Epithelial cell of esophagus (primary cell): ENCODE results near the gene C13orf42.

Experiments used
- DNase-seq: peaks from one replicate; pipeline ENCODE4 v3.0.0; 2010; ENCODE audit warnings: low read depth
- H3K4me3 ChIP-seq: 2 replicates; pipeline ENCODE4 v1.5.1; 2011; ENCODE audit warnings: mild to moderate bottlenecking, low read length, control low read depth
- TF ChIP-seq, protein P1 (sequence below): IDR thresholded peaks from 2 replicates; pipeline ENCODE4 v1.5.1; 2011; ENCODE audit warnings: low read depth, mild to moderate bottlenecking, low read length, control low read depth, inconsistent platforms; ENCODE audit not compliant: insufficient read depth; ENCODE audit errors: missing control alignments

C13orf42 gene

GRCh38 chr13:51154029-51154555 is 43.0 kb upstream of the C13orf42 start:
- no peak overlapping the region for H3K4me3 ChIP-seq
- TF ChIP-seq, protein P1, sequence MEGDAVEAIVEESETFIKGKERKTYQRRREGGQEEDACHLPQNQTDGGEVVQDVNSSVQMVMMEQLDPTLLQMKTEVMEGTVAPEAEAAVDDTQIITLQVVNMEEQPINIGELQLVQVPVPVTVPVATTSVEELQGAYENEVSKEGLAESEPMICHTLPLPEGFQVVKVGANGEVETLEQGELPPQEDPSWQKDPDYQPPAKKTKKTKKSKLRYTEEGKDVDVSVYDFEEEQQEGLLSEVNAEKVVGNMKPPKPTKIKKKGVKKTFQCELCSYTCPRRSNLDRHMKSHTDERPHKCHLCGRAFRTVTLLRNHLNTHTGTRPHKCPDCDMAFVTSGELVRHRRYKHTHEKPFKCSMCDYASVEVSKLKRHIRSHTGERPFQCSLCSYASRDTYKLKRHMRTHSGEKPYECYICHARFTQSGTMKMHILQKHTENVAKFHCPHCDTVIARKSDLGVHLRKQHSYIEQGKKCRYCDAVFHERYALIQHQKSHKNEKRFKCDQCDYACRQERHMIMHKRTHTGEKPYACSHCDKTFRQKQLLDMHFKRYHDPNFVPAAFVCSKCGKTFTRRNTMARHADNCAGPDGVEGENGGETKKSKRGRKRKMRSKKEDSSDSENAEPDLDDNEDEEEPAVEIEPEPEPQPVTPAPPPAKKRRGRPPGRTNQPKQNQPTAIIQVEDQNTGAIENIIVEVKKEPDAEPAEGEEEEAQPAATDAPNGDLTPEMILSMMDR: no peak
- no peak for DNase-seq

DNA sequence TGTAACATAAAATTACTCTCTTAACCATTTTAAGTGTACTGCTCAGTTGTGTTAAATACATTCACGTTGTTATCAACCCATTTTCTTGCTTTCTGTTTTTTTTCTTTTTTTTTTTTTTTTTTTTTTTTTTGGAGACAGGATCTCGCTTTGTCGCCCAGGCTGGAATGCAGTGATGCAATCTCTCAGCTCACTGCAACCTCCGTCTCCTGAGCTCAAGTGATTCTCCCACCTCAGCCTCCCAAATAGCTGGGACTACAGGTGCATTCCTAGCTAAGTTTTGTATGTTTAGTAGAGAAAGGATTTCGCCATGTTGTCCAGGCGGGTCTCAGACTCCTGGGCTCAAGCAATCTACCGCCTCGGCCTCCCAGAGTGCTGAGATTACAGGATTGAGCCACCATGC is 42.5 kb upstream of the C13orf42 start:
- TF ChIP-seq, protein P1: no peak
- no peak overlapping the region for H3K4me3 ChIP-seq
- DNase-seq: no peak

DNA sequence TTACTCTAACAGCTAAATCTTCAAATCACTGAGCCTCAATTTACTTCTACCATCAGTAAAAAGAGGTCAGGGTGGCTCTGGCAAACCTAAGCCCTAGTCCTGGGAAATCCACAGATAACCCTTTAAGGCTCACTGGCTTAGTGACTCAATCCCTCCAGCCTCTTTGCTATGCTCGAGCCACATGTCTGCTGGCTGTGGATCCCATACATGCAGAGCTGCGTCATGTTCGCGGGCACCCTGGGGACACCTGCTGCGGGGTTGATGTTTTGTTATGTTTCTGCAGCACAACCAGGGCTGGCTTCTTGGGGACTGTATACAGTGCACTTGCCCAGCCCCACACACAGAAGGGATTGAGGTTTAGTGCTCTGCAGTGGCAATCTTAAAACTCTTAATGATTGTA is 41.6 kb upstream of the C13orf42 start:
- TF ChIP-seq, protein P1: no peak

GRCh38 chr13:51151463-51151862 is 40.4 kb upstream of the C13orf42 start:
- no peak overlapping the region for H3K4me3 ChIP-seq

More for the DNA sequence above, 41.6 kb upstream of the C13orf42 start:
- H3K4me3 ChIP-seq: no peak overlapping the region
- DNase-seq: no peak

GRCh38 chr13:51148952-51149573 is 38.0 kb upstream of the C13orf42 start:
- peak; percentile 50 for DNase-seq
- TF ChIP-seq, protein P1: peak; percentile 75
- no peak overlapping the region for H3K4me3 ChIP-seq

More at GRCh38 chr13:51151463-51151862, 40.4 kb upstream of the C13orf42 start:
- TF ChIP-seq, protein P1: no peak
- DNase-seq: no peak

DNA sequence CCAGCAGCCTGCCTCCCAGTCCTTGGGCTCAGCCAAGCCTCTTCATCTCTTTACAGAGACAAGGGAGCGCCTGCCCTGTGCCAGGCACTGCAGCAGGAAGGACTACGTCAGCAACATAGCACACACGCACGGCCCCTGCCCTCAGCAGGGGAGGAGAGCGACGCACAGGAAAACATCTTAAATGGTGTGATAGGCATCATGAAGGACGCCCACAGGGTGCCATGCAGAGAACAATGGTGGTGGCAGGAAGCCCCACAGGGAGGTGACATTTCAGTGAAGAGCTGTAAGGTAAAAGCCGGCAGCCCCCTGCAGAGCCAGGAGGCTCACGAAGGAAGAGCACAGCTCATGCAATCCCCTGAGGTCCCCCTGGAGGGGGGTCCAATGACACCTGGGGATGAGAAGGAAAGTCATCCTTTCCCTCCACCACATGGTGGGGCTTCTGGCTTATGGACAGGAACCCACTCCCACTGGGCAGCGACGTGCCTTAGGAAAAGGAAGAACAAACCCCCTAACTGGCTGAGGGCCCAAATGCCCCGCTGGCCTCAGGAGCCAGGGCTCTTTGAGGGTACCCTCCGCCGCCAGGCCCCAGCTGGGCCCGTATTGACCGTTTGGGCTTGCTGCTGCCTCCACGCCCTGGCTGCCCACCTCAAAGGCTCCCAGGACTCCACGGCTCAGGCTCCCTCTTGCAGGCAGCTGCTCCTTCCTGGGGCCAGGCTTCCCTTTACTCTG is 37.3 kb upstream of the C13orf42 start:
- DNase-seq: no peak
- TF ChIP-seq, protein P1: no peak
- no peak overlapping the region for H3K4me3 ChIP-seq
